Eye (tissue), 1 donor: Measurements from ENCODE around the gene DARS1.
A peak's percentile ranks its signal among the peaks of the same experiment; 100 is the strongest.
"Not testable (repeated sequence)": the region's sequence is repeated elsewhere in the genome, so short reads cannot be mapped to it uniquely, and the experiment has no call there.

ENCODE experiments used
- DNase-seq: peaks from one replicate; pipeline ENCODE4 v3.0.0-alpha.2; 2015

Gene DARS1

DNA sequence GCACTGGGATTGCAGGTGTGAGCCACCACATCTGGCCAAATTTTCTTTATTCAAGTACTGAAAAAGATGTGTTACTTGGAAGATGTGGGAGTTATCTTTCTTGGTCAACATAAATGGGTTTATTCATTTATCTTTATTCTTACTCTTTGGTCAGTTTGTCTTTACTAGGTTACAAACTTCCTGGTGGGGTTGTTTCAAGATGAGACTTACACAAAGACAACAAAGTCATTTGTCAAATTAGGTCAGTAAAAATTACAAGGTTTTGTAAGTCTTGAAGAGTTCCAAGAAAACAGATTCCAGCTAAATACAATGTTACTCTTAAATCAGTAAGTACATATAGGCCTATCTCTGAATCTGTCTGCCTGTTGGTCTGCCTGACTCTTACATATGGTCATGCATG, 48.9 kb downstream of the DARS1 start:
- no peak for DNase-seq

DNA sequence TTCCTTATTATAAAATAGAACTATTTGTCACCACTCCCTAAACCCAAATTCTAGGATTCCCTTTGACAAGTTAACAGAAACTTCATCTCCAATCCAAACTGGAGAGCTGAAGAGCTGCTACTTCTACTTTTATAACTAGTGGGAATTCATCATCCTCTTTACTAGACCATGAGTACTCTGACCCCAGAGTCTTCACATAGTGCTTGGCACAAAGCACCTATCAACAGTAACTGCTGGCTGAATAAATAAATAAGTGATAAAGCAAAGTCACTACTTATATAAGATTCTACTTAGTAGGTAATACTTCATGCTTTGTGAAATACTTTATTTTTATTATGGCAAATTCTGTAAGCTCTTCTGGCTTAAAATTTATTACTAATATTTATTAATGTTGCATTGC, 49.5 kb downstream of the DARS1 start:
- DNase-seq = no peak

DNA sequence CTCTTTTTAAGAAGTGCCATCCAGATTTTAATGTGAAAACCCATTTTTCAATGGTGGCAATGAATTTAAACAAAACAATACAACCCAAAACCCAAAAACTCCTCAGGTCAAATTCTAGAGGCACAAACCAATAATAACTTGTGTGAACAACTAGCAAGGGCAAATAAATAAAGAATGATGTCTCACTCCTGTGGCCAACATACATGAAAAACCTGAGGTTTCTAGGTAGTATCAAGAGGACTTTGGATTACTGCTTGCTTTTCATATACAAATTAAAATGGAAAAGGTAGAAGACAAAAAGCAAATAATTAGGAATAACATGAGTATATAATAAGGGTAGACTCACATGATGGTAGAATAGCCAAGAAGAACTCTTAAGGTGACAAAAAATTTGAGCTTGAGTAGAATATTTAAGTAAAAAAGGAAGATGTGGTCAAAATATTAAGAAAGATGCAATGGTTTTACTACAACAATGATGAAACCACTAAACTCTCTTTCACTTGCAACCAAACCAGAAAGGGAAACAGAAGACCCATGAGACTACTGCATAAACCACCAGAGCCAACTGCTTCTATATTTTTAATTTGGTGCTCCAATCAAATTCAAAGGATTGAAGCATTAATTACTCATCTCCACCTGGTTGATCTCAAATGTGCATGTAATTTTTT, 53.5 kb downstream of the DARS1 start:
- DNase-seq = no peak

DNA sequence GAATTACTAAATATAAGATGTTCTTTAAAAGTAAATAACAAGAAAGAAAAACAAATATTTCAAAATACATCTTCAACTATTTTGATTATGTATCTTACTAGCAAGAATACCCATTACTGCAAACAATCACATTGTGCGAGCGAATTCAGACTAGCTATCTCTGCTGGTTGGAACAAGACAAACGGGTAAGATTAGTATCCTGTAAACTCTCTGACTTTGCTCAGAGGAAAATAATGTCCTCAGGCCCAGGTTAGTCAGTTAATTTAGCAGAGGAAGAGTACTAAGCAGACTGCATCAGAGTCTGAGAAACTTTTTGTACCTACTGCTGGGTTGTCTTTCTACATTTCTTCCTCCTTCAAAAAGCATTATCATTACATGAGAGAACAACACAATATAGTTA, 58.8 kb downstream of the DARS1 start:
- DNase-seq = no peak

DNA sequence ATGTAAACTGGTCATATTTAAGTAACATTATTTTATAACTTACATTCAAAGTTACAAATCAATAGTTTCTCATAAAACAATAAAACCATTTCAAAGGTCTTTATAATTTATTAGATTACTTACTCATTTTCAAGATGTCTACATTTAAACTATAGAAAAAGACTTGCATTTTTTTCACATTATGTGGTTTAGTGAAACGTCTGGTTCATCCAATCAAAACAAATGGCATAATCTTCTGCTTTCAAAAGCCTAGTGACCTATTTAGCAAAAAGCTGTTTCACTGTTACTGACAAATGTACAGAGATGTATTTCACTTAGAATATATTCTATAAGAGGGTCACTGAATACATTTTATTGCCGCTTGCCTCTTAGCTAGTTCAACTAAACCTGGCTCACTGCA, 59.9 kb downstream of the DARS1 start:
- no peak for DNase-seq

DNA sequence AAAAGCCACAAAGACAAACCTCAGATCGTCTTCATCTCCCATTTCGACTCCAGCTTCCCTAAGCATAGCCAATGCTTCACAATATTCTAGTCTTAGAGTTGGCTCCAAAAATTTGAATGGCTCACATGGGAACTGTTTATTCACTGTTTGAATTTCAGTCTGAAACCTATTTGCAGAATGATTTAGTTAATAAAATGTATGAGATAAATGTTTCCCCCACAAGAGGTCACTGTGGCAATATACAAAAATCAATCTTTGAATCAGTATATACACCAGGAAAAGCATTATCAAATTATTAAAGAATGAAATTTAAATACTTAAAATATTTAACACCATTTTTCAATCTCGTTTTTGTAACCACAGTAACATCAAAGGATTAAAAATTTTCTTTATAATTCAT, 69.2 kb downstream of the DARS1 start:
- peak; percentile 85 for DNase-seq

DNA sequence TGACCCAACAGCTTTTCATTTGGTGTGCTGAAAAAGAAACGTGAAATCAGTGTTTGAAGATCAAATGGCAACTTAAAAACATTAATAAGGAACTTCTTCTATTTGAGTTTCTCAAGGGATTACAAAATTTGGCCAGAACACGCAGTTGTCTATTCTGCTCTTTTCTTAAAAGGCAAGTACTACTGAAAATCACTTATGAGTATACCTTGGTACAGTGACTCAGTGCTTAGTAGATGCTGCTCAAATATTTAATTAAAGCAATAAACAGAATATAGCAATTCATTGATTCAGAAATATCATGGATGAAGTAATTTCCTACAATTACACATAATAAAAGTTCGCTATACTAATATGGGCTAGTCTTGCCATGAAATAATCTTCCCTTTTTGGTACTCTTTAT, 70.9 kb downstream of the DARS1 start:
- DNase-seq = no peak

DNA sequence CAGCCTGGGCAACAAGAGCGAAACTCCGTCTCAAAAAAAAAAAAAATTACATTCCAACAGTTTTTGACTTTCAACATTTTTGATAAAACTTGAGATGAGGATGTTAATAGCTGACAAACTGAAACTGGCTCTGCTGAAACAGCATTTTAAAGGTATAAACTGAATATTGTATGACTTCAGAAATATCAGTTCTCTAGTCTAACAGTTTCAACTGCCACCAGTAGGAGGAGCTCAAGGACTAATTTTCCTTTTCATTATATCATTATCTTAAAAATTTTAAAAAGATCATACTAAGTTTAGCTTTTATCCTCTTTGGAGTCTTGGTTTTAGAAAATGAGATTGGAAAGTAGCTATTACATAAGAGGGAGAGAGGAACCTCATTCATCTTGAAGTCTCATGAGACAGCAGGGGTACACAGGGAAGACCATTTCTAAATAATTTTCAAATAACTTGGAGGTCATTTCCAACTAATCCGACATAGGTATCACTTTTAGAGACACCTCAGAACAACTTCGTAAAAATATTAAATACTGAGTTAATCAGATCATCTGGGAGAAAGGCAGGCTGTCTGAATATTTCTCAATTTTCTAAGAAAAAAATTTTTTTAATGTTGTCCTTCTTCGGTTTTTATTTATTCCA, 71.6 kb downstream of the DARS1 start:
- peak; percentile 85 for DNase-seq

DNA sequence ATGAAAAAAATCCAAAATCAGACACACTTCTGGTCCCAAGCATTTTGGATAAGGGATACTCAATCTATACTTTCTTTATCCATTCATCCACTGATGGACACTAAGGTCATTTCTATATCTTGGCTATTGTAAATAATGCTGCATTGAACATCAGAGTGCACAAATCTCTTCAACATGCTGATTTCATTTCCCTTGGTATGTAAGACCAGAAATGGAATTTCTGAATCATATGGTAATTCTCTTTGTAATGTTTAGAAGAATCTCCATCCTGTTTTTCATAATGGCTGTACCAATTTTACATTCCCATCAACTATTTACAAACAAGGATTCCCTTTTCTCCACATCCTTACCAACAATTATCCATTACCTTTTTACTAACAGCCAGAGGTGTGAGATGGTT, 75.5 kb downstream of the DARS1 start:
- no peak for DNase-seq

DNA sequence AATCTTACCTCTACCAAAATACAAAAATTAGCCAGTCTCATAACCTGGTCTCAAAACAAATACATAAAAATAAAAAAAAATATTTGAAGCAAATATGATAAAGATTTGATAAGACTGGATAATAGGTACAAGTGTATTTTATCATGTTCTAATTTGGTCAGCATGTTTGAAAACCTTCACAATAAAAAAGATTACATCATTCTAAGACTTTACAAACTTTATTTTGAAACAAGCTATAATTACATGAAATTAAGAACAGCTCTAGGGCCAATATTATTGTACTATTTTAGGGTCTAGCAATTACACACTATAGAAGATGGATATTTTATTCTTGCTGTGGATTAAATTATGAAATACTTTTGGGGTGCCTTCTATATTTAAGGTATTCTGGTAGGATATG, 79.7 kb downstream of the DARS1 start:
- DNase-seq = no peak

DNA sequence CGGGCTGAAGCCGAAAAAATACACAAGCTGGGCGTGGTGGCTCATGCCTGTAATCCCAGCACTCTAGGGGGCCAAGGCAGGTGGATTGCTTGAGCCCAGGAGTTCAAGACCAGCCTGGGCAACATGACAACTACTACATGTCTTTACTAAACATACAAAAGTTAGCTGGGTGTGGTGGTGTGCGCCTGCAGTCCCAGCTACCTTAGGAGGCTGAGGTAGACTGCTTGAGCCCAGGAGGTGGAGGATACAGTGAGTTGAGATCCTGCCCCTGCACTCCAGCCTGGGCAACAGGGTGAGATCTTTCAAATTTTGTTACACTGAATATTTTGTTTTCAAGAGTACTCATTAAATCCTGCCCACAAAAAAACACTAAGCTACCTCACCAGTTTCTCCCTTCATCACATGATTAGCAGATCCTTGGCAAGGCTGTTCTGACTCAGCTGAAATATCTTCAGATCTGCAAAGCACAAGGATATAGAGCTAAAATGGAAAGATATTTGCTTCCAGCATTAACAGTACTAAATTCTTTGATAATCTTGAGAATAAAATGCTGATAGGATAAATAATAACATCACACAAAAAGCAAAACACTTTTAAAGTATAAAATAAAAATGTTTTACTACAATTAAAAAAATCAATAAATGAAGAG, 81.0 kb downstream of the DARS1 start:
- no peak for DNase-seq

DNA sequence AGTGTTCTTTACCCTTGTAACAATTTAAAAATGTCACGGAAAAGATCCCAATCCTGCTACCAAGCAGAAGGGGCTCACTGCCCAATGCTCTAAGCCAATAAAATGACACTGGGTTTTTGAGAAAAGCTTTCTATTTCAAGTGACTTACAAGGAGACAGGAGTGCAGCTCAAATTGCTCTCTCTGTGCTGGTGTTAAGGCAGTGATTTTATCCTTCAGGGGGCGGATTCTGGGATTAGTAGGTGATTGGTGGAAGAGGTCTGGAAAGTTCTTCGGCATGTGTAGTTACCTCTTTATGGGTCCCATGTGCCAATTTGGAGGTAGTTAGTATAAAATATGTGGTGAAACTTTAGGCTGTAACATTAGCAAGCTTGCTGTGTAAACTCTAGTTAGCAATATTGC, 81.8 kb downstream of the DARS1 start:
- no peak for DNase-seq

DNA sequence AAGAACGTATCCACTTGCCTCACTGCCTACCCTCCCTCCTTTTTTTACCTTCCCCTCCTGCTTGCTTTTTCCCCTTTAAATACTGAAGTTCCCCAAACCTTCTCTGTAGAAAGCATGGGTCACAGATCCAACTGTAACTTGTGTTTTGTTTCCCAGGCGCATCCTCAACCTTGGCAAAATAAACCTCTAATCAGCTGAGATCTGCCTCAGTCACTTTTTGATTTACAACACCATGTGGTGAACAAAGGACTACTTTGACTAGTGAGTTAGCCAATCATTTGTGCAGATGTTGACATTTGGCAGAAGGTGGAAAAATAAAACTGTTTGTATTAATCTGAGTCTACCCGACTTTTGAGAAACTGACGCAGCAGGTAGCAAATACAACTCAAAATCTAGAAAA, 85.9 kb downstream of the DARS1 start:
- no peak for DNase-seq

DNA sequence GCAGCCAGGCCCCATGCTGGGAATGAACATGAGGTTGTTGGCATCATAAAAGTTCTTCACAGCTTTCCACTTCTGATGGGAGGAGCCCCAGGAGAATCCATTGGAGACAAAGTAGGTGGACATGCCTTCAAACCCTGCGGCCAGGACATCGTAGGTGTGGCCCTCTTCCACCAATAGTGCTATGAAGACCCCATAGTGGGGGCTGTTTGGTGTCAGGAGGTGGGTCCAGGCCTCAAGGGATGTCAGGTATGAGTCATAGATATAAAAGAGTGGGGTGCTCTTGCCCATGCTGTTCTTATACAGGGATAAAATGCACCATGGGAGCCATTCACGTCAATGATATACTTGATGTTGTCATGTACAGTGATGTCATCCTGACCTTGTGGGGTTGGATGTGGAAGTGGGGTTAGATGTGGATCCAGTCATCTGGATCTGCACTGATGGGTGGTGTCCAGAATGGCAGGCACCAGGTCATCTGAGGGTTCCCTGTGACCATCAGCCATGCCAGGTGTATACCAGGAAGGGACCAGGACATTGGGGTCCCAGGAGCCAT, 87.1 kb downstream of the DARS1 start:
- DNase-seq = no peak

DNA sequence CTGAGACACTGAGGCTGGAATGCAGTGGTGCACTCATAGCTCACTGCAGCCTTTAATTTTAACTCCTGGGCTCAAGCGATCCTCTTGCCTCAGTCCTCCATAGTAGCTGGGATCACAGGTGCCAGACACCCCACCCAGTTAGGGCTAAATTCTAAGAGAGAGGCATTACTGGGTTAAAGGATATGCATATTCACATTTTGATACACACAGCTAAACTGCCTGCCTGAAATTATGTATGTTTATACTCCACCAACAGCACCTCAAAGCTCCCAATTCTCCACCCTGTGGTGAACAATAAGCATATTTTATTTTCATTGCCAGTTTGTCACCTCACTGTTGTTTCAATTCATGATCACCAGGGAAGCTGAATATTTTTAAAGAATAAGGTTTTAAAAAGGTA, 90.5 kb downstream of the DARS1 start:
- no peak for DNase-seq

DNA sequence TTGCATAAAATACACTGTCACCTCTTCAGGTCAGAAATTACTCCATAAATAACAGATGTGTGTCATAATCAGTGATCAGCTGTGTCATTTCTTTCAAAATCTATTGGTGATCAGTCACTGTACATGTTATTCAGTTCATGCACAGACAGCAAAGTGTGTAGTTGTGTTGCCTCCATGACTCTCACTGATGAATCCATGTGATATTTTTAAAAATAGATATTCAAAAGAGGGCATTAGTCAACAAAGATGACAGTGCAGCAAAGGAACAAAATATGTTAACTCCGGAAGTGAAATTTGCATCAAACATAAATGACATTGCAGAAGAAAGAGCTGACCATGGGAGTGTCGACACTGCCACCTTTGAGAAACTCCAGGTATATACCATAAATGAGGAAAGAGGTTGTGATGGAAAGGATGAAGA, 92.0 kb downstream of the DARS1 start:
- DNase-seq = no peak

DNA sequence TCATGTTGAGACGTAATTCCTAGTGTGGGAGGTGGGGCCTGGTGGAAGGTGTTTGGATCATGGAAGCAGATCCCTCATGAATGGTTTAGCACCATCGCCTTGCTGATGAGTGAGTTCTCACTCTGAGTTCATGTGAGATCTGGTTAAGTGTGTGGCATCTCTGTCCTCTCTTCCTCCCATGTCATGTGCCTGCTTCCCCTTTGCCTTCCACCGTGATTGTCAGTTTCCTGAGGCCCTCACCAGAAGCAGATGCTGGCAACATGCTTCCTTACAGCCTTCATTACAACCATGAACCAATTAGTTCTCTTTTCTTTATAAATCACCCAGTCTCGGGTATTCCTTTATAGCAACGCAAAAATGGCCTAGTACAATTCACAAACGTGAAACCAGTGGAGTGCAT, 94.6 kb downstream of the DARS1 start:
- DNase-seq = no peak

DNA sequence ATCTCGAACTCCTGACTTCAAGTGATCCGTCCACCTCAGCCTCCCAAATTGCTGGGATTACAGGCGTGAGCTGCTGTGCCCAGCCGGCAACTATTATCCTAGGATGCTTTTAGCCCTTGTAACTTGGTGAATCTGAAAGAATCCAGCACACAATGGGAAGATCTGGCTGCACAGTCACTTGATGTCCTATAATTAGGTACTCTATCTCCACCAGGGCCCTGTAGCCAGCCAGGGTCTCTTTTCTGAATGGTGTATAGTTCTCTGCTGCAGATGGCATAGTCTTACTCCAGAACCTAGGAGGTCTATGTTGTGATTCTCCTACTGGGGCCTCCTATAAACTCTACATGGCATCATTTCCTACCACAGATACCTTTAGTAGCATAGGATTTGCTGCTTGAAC, 95.3 kb downstream of the DARS1 start:
- no peak for DNase-seq

DNA sequence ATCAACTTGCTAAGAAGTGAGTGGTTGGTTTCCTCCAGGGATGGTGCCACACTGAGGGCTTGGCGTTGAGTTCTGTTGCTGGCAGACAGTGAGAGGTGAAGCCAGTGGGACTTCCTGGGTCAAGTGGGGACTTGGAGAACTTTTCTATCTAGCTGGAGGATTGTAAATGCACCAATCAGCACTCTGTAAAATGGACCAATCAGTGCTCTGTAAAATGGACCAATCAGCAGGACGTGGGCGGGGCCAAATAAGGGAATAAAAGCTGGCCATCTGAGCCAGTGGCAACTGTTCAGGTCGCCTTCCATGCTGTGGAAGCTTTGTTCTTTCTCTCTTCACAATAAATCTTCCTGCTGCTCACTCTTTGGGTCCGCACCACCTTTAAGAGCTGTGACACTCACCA, 96.8 kb downstream of the DARS1 start:
- not testable (repeated sequence) for DNase-seq

DNA sequence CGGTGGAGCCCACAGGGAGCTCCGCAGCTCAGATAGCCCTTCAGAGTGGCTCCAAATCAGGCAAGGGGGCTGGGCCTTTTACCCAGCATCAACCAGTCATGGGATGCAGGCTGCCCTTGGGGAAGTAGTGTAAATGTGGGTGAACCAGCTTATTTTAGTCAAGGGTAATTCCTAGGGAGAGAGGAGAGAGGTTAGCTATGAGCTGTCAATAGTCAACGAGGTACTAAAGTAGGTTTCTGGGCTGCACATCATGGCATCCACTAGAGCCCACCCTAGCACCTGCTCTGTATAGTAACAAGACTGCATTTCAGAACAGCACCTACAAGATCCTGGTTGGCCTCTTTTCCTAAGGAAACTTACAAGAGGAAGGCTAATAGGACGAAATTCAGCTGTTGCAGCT, 99.7 kb downstream of the DARS1 start:
- no peak for DNase-seq

DNA sequence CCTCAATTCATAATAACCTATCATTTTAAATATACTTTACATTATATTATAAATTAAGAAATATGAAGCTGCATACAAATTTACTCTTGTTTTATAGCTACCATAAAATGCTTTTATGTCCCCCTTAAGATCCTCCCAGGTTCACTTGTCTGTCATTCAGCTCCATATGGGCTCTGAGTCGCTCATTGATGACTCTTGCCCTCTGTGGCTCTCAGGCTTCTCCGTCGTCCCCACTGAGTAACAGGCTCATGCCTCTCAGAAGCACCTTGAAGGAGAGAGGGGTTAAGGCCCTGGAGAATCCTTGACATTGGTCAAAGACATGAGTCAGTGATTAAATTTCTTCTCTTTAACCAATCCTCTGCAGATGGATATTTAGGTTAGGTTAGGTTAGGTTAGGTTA, 103.0 kb downstream of the DARS1 start:
- DNase-seq = peak; percentile 20

DNA sequence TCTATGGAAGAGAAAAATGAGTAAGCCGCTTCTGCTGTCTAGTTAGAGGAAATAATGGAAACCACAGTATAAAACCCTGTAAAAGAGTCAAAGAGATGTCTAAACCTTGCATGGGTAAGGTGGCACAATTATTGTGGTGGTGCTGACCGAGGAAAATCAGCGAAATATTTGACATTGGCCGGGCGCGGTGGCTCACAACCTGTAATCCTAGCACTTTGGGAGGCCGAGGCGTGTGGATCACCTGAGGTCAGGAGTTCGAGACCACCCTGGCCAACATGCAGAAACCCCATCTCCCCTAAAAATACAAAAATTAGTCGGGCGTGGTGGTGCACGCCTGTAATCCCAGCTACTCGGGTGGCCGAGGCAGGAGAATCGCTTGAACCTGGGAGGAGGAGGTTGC, 108.7 kb downstream of the DARS1 start:
- not testable (repeated sequence) for DNase-seq

DNA sequence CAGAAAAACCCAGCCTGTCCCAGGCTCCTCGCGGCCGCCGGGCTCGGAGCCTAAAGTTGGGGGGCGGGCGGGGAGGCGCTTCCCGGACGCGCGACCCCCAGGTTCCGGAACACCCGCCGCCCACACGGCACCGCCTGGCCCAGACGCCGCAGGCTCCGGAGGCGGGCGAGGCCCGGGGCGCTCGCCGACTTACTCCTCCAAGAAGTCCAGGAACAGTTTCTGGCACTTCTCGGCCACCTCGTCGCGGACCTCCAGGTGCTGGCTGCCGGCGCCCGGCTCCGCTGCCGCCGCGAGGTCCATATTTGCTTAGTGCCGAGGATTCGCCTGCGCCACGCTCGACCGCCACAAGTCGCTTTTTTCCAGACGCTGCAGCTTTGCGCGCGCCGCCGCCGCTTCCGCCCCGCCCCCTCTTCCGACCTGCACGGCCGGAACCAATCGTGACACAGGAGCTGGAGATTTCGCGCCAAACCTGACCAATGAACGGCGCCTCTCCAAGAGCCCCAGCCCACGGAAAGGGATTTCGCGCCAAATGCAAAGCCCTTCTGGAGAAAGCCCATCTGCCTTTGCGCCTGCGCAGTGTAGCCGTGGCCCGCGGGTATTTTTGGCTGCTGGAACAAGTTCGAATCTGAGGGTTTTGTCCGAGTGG, 109.2 kb downstream of the DARS1 start, which contains the start of gene MCM6:
MCM6 (minus strand) TSS at position 378 of the 646 bp plus-strand sequence; CDS start at position 300, 78 bp downstream.
- DNase-seq = peak; percentile 99
